ENCODE results near the gene IFT81. TPM values are rescaled to one million over a fixed set of nuclear protein-coding genes. Genes with fewer than 3 reads are reported as not detected.
A peak's percentile ranks its signal among the peaks of the same experiment; 100 is the strongest.

Gene IFT81
- polyA plus RNA-seq, 2 of the 4 experiments (the other 2 are of a cell fraction), result 40.7 to 73.4 TPM

GRCh38 chr12:110223777-110224378, 99.7 kb downstream of the IFT81 start (continued):
- TF ChIP-seq ELK1 (IDR thresholded peaks at IDR 0.05; ENCODE audit: low read depth, low read length) (no peak), ZSCAN20 (CRISPR knock-in tag; IDR thresholded peaks at IDR 0.05) (no peak), BCL3 (IDR thresholded peaks at IDR 0.05) (no peak), TP53 (CRISPR knock-in tag; IDR thresholded peaks at IDR 0.05) (no peak), SMC3 (IDR thresholded peaks at IDR 0.05) (no peak), ZFP36 (IDR thresholded peaks at IDR 0.05; ENCODE audit: borderline replicate concordance, partially characterized antibody) (no peak), RARB (CRISPR knock-in tag; IDR thresholded peaks at IDR 0.05) (no peak), HES2 (IDR thresholded peaks at IDR 0.05) (no peak), ATOH8 (CRISPR knock-in tag; IDR thresholded peaks at IDR 0.05; ENCODE audit: low read depth) (no peak), KDM5A (IDR thresholded peaks at IDR 0.05) (no peak), NFE2L2 (conservative IDR thresholded peaks at IDR 0.05; ENCODE audit: low read length) (no peak), ZNF302 (CRISPR knock-in tag; IDR thresholded peaks at IDR 0.05) (no peak), RCOR1 (IDR thresholded peaks at IDR 0.05; ENCODE audit: low read depth, low read length) (no peak), TFCP2L1 (CRISPR knock-in tag; IDR thresholded peaks at IDR 0.05) (no peak), POLR2AphosphoS2 (conservative IDR thresholded peaks at IDR 0.05; ENCODE audit: low read length) (0 out of 2 replicates have a peak, but pooled peaks have one; percentile 8), GATA3 (IDR thresholded peaks at IDR 0.05; ENCODE audit: borderline replicate concordance) (peak; percentile 90), HOXB13 (CRISPR knock-in tag; IDR thresholded peaks at IDR 0.05; ENCODE audit: low read depth) (no peak), ZC3H11A (IDR thresholded peaks at IDR 0.05) (no peak), MAX (IDR thresholded peaks at IDR 0.05) (0 out of 2 replicates have a peak, but pooled peaks have one; percentile 1), CBX8 (IDR thresholded peaks at IDR 0.05) (no peak), EP300 (IDR thresholded peaks at IDR 0.05) (peak; percentile 78 to 79; a peak in 2 of 5 replicates), MAZ (IDR thresholded peaks at IDR 0.05; ENCODE audit: borderline replicate concordance, low read depth, low read length) (no peak), ESRRA (IDR thresholded peaks at IDR 0.05; ENCODE audit: borderline replicate concordance, low read length) (no peak), HDAC2 (IDR thresholded peaks at IDR 0.05) (no peak), CTCF (IDR thresholded peaks at IDR 0.05) (no peak), MYC (IDR thresholded peaks at IDR 0.05; ENCODE audit: borderline replicate concordance, low read length) (no peak), CBX2 (IDR thresholded peaks at IDR 0.05; ENCODE audit: borderline replicate concordance, low read depth) (no peak), NPAS2 (CRISPR knock-in tag; IDR thresholded peaks at IDR 0.05; ENCODE audit: borderline replicate concordance) (no peak), RNF2 (IDR thresholded peaks at IDR 0.05; ENCODE audit: borderline replicate concordance, low read depth) (no peak), JUNB (IDR thresholded peaks at IDR 0.05) (peak; percentile 83), EHF (CRISPR knock-in tag; IDR thresholded peaks at IDR 0.05) (no peak), CHD4 (IDR thresholded peaks at IDR 0.05; ENCODE audit: borderline replicate concordance) (no peak)
- TF ChIP-seq, protein P1, sequence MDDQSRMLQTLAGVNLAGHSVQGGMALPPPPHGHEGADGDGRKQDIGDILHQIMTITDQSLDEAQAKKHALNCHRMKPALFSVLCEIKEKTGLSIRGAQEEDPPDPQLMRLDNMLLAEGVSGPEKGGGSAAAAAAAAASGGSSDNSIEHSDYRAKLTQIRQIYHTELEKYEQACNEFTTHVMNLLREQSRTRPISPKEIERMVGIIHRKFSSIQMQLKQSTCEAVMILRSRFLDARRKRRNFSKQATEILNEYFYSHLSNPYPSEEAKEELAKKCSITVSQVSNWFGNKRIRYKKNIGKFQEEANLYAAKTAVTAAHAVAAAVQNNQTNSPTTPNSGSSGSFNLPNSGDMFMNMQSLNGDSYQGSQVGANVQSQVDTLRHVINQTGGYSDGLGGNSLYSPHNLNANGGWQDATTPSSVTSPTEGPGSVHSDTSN (IDR thresholded peaks at IDR 0.05), result no peak
- TF ChIP-seq, protein P2, sequence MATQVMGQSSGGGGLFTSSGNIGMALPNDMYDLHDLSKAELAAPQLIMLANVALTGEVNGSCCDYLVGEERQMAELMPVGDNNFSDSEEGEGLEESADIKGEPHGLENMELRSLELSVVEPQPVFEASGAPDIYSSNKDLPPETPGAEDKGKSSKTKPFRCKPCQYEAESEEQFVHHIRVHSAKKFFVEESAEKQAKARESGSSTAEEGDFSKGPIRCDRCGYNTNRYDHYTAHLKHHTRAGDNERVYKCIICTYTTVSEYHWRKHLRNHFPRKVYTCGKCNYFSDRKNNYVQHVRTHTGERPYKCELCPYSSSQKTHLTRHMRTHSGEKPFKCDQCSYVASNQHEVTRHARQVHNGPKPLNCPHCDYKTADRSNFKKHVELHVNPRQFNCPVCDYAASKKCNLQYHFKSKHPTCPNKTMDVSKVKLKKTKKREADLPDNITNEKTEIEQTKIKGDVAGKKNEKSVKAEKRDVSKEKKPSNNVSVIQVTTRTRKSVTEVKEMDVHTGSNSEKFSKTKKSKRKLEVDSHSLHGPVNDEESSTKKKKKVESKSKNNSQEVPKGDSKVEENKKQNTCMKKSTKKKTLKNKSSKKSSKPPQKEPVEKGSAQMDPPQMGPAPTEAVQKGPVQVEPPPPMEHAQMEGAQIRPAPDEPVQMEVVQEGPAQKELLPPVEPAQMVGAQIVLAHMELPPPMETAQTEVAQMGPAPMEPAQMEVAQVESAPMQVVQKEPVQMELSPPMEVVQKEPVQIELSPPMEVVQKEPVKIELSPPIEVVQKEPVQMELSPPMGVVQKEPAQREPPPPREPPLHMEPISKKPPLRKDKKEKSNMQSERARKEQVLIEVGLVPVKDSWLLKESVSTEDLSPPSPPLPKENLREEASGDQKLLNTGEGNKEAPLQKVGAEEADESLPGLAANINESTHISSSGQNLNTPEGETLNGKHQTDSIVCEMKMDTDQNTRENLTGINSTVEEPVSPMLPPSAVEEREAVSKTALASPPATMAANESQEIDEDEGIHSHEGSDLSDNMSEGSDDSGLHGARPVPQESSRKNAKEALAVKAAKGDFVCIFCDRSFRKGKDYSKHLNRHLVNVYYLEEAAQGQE (IDR thresholded peaks at IDR 0.05), result no peak
